SH-SY5Y (cell line): ENCODE measurements around the gene KRT38.

Source experiments
- GATA2 ChIP-seq: IDR thresholded peaks from 2 replicates; pipeline ENCODE4 v1.6.1; 2011; ENCODE audit warnings: mild to moderate bottlenecking, low read depth, low read length
- GATA3 ChIP-seq: IDR thresholded peaks from 2 replicates; pipeline ENCODE4 v1.6.1; 2011; ENCODE audit warnings: low read depth, mild to moderate bottlenecking, low read length, moderate library complexity

- TF ChIP-seq GATA2: no peak
- TF ChIP-seq GATA3: no peak
These were observed 36.4 kb upstream of the KRT38 start for GRCh38 chr17:41476866-41477815.
